ENCODE results near the gene CSMD2.

Gene CSMD2

DNA sequence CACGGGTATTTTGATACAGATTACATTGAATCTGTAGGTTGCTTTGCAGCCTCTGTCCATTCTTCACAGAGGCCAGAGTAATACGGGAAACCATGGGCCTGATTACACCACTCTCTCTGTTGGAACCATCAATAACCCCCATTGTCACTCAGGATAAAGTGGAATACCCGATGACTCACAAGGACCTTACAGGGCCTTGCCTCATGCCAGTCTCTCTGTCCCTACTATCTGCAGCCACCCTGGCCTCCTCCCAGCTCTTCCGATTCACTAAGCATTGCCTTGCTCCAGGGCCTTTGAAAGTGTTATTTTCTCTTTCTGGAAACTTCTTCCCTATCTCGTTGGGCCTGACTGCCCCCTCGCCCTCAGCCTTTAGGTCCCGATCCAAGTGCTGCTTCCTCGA is 239.4 kb downstream of the CSMD2 start:
- no peaks in the 10 kb centered on the region for H3K4me1 Mint-ChIP-seq (ENCODE audit: low read depth in 2 of 2)
- H3K27me3 Mint-ChIP-seq, result peaks cover 14 to 17% of the 10 kb centered on the region in 2 donors
- no peak for DNase-seq
- no peak overlapping the region for H3K4me3 Mint-ChIP-seq
- ATAC-seq (replicated peaks), result no peak
- no peaks in the 10 kb centered on the region for H3K36me3 Mint-ChIP-seq (ENCODE audit: insufficient read depth)
- no peaks in the 10 kb centered on the region for H3K9me3 Mint-ChIP-seq
- H3K27ac Mint-ChIP-seq, result no peak overlapping the region

DNA sequence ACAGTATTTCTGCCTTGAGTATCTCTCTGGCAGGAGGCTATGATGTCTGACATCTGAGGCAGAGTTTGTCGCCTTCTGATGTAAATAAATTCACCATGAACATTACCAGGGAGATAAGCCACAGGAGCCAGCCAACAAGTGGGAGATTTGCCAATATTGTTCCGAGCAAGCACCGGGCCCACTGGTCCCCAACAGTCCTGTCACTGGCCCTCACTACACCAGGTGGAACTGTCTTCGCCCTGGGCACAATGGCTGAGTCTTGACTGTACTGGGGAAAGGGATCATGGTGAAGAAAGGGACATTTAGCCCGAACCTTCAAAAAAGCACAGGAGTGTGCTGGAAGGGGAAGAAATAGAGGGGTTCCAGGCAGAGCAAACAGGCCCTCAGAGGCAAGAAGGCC is 243.7 kb downstream of the CSMD2 start:
- ATAC-seq (replicated peaks), result no peak
- Mint-ChIP-seq H3K9me3 (no peaks in the 10 kb centered on the region), H3K4me1 (ENCODE audit: low read depth in 2 of 2) (no peaks in the 10 kb centered on the region), H3K4me3 (no peak overlapping the region), H3K27ac (no peak overlapping the region), H3K36me3 (ENCODE audit: insufficient read depth) (no peaks in the 10 kb centered on the region), H3K27me3 (peaks cover 8 to 14% of the 10 kb centered on the region in 2 donors)
- DNase-seq, result no peak

DNA sequence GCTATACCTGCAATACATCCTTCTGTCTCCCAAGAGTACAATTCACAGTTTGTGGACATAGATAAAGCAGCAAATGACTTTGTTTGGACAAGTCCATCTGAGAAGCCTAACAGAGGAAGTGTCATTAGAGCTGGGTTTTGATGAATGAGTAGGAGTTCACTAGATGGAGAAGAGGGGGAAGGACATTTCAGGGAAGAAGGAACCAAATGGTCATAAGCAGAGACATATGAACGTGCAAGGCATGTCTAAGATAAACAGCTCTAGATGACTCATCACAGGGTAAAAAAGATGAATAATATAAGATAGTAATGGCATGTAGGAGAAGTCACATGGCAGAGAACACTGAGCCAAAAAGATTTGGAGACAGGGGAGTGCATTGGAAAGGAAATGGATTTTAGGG is 246.7 kb downstream of the CSMD2 start:
- peaks cover 20 to 32% of the 10 kb centered on the region in 2 donors for H3K27me3 Mint-ChIP-seq
- H3K9me3 Mint-ChIP-seq, result no peaks in the 10 kb centered on the region
- no peak overlapping the region for H3K4me3 Mint-ChIP-seq
- no peak overlapping the region for H3K27ac Mint-ChIP-seq
- no peaks in the 10 kb centered on the region for H3K4me1 Mint-ChIP-seq (ENCODE audit: low read depth in 2 of 2)
- no peak for DNase-seq
- no peak for ATAC-seq (replicated peaks)
- H3K36me3 Mint-ChIP-seq (ENCODE audit: insufficient read depth), result no peaks in the 10 kb centered on the region

DNA sequence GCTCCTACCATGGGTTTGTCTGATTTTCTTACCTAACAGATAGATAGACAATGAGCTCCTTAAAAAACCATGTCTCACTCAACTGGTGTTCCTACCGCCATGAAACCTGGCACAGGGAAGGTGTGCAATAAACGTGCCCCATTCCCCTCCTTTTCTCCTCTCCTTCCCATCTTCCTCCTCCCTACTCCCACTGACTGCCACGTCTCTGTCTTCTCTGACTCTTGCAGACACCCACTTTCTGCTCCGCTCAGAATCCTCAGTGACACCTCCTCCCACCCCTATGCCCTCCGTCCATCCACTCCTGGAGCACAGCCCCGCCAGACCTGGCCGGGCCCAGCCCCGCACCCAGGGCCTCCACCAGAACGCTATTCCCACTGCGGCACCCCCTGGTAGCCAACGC is 248.2 kb downstream of the CSMD2 start:
- no peak for ATAC-seq (replicated peaks)
- Mint-ChIP-seq H3K4me3 (no peak overlapping the region), H3K27me3 (peaks cover 25 to 48% of the 10 kb centered on the region in 2 donors), H3K4me1 (ENCODE audit: low read depth in 2 of 2) (no peaks in the 10 kb centered on the region), H3K36me3 (ENCODE audit: insufficient read depth) (no peaks in the 10 kb centered on the region), H3K9me3 (no peaks in the 10 kb centered on the region), H3K27ac (no peak overlapping the region)
- DNase-seq, result no peak

DNA sequence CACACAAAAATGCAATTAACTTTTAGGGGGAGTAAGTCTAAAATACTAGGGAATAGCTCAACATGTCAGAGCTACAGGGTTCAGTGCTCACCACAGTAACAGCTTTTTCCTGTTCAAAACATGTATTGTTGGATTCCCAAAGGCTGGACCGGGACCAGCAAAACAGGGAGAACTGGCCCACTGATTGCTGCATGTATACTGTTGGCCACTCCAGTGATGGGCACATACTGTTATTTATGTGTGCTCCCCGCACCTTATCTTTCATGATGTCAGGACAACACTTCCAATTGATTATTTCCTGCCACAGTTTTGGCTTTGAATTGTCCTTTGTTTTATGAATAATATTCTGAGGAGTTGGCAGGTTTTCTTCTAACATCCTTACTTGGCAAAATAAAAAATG is 250.5 kb downstream of the CSMD2 start:
- ATAC-seq (replicated peaks) (no peak), DNase-seq (no peak)
- peaks cover 41 to 62% of the 10 kb centered on the region in 2 donors for H3K27me3 Mint-ChIP-seq
- no peaks in the 10 kb centered on the region for H3K36me3 Mint-ChIP-seq (ENCODE audit: insufficient read depth)
- no peak overlapping the region for H3K4me3 Mint-ChIP-seq
- H3K27ac Mint-ChIP-seq, result no peak overlapping the region
- no peaks in the 10 kb centered on the region for H3K4me1 Mint-ChIP-seq (ENCODE audit: low read depth in 2 of 2)
- H3K9me3 Mint-ChIP-seq, result no peaks in the 10 kb centered on the region

DNA sequence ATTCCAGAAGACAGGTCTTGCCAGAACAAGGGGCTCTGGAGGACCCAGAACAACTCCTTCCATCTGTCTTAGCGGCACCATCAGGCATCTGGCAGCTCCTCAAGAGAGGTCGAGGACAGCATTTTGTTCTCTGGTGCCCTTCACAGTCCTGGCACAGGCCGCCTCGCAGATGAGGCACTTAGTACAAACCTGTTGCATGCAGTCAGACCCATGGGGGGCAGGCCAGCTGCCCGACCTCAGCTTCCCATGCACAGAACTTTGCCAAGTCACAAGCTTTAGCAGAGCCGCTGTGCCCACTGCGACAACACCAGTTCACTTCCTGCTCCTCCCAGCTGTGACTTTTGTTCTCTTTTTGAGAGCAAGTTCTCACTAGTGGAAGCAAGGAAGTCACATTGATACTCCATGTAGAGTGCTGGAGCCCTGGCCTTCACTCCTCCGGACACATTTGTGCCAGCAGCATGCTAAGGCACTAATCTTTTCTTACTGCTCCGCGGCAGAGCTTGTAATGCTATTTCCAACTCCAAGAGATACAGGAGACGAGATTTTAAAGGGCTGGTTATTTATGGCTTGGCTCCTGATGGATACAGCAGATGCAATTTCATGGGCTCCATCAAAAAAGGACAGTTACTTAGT is 256.6 kb downstream of the CSMD2 start:
- H3K27me3 Mint-ChIP-seq, result peaks cover 40 to 43% of the 10 kb centered on the region in 2 donors

DNA sequence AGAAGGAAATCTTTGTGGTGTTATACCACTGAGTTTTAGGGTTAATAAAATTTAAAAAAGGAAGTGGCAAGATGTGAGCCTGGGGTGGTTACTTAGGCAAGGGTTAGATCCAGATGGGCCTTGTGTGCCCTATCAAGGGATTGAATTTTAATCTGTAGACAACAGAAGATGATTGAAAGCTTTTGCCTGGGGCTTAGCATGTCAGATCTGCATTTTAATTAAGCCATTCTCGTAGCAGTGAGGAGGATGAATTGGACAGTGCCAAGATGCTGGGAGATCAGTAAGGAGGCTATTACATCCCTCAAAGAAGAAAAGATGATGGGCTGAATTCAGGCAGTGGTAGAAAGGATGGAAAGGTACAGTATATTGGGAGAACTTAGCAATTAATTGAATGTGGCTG is 258.9 kb downstream of the CSMD2 start:
- peaks cover 21 to 28% of the 10 kb centered on the region in 2 donors for H3K27me3 Mint-ChIP-seq
- no peaks in the 10 kb centered on the region for H3K4me1 Mint-ChIP-seq (ENCODE audit: low read depth in 2 of 2)
- no peak for DNase-seq
- H3K9me3 Mint-ChIP-seq, result peaks cover 0 to 5% of the 10 kb centered on the region in 2 donors
- H3K27ac Mint-ChIP-seq, result no peak overlapping the region
- no peak for ATAC-seq (replicated peaks)
- no peak overlapping the region for H3K4me3 Mint-ChIP-seq
- no peaks in the 10 kb centered on the region for H3K36me3 Mint-ChIP-seq (ENCODE audit: insufficient read depth)

More for the DNA sequence above, 256.6 kb downstream of the CSMD2 start:
- no peaks in the 10 kb centered on the region for H3K4me1 Mint-ChIP-seq (ENCODE audit: low read depth in 2 of 2)
- DNase-seq (no peak), ATAC-seq (replicated peaks) (no peak)
- no peak overlapping the region for H3K4me3 Mint-ChIP-seq
- no peak overlapping the region for H3K27ac Mint-ChIP-seq
- H3K9me3 Mint-ChIP-seq, result peaks cover 0 to 5% of the 10 kb centered on the region in 2 donors
- no peaks in the 10 kb centered on the region for H3K36me3 Mint-ChIP-seq (ENCODE audit: insufficient read depth)

DNA sequence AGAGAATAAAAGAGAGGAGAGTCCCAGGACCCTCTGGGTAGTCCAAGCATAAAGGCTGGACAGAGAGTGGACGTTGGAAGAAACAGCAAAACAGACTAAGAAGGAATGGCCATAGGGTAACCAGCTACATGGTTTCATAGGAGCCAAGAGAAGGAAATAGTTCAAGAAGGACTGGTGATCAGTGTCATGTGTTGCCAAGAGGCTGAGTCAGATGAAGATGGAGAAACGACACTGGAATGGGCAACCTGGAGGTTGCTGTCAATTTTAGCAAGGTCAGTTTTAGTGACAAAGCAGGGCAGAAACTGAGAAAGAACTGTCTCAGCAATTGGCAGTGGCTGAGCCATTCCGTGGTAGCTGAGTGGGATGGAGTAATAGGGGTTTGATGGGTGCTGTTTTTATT is 259.8 kb downstream of the CSMD2 start:
- Mint-ChIP-seq H3K4me3 (no peak overlapping the region), H3K36me3 (ENCODE audit: insufficient read depth) (no peaks in the 10 kb centered on the region), H3K4me1 (ENCODE audit: low read depth in 2 of 2) (no peaks in the 10 kb centered on the region), H3K9me3 (peaks cover 0 to 5% of the 10 kb centered on the region in 2 donors), H3K27me3 (peaks cover 20 to 24% of the 10 kb centered on the region in 2 donors), H3K27ac (no peak overlapping the region)
- DNase-seq (no peak), ATAC-seq (replicated peaks) (no peak)

DNA sequence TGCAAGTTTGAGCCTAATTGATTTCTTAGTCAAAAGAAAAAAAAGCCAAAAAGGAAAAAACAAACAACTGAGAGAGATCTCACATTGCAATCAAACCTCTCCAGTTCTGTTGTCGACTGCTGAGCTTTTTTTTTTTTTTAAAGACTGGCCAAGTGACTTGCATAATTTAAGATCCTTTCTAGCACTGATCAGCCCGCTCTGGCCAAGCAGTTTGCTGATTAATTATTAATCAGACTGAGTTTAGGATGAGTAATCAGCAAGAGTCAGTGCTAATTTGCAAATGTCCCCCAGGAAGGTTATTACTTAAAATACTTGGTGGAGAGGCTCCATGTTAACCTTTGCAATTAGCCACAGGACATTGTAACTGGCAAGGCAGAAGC is 261.8 kb downstream of the CSMD2 start:
- H3K4me3 Mint-ChIP-seq, result no peak overlapping the region
- peaks cover 0 to 5% of the 10 kb centered on the region in 2 donors for H3K9me3 Mint-ChIP-seq
- H3K4me1 Mint-ChIP-seq (ENCODE audit: low read depth in 2 of 2), result no peaks in the 10 kb centered on the region
- no peak for DNase-seq
- H3K27ac Mint-ChIP-seq, result no peak overlapping the region
- no peak for ATAC-seq (replicated peaks)
- H3K36me3 Mint-ChIP-seq (ENCODE audit: insufficient read depth), result no peaks in the 10 kb centered on the region
- H3K27me3 Mint-ChIP-seq, result peaks cover 11 to 19% of the 10 kb centered on the region in 2 donors

DNA sequence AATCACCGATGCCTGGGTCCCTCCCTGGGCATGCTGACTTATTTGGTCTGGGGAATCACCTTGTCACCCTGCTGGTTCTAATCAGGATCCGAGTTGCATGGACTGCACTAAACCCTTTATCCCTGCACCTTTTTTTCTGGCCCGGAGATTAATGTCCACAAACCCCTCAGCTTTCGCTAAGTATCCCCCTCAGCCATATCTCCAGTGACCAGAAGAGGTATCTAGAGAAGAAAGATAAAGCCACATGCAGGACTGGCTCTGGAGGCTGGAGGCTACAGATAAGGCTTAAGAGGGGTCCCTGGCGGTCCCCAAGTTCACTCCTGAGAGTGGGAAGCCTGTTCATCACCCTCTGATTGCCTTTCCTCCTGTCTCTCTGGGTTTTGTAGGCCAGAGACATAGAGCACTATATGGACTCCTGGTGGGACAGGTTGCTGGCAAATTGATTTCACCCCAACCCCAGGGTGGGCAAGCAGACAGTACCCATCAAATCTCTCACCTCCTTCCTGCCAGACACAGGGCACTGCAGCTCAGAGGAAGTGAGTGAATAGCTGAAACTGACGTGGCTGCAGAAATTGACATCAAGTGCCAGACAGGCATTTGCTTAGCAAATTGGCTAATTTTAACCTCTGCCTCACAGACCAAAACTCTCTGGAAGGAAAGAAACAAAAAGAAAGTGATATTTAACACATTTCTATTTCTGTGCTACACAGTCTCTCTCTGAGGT is 262.4 kb downstream of the CSMD2 start:
- H3K27ac Mint-ChIP-seq, result no peak overlapping the region
- H3K27me3 Mint-ChIP-seq, result peaks cover 11 to 23% of the 10 kb centered on the region in 2 donors
- no peaks in the 10 kb centered on the region for H3K36me3 Mint-ChIP-seq (ENCODE audit: insufficient read depth)
- ATAC-seq (replicated peaks), result no peak
- no peak overlapping the region for H3K4me3 Mint-ChIP-seq
- H3K4me1 Mint-ChIP-seq (ENCODE audit: low read depth in 2 of 2), result no peaks in the 10 kb centered on the region
- no peak for DNase-seq
- H3K9me3 Mint-ChIP-seq, result peaks cover 0 to 5% of the 10 kb centered on the region in 2 donors

DNA sequence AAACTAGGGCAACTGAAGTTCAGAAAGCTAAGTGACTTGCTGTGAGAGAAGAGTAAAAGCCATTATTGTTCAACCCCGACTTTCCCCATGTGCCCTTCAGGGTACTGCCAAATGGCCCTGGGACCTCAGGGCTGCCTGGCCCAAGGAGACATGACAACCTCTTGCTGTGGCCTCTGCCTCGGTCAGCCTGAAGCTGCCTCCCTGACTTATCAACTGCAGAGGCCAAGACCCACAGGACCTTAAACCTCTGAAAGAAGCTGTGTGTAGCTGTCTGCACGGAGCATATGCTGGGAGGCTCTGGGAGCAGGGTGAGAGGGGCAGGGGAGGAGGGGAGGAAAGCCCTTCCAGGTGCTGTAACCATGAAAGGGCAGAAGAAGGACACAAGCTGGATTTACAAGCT is 265.3 kb downstream of the CSMD2 start:
- ATAC-seq (replicated peaks) (no peak), DNase-seq (no peak)
- Mint-ChIP-seq H3K27me3 (peaks cover 23 to 27% of the 10 kb centered on the region in 2 donors), H3K27ac (no peak overlapping the region), H3K9me3 (no peaks in the 10 kb centered on the region), H3K36me3 (ENCODE audit: insufficient read depth) (no peaks in the 10 kb centered on the region), H3K4me1 (ENCODE audit: low read depth in 2 of 2) (no peaks in the 10 kb centered on the region), H3K4me3 (no peak overlapping the region)

DNA sequence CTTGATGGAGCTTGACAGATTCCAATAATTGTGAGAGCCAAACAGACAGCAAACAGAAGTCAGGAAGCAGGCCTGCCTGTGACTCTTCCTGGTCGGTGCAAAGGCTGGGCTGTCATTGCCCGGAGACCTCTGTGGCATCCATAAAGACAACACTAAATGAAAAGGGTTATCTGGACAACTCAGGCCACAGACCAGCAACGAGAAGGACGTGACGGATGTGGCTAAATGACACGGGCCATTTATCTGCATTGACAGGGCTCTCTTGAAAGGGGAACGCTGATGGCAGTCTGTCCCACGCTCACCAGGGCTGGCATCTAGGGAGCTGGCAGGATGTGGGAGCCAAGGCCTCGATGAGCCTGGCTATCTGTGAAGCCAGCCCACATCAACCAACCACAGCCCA is 266.1 kb downstream of the CSMD2 start:
- Mint-ChIP-seq H3K4me1 (ENCODE audit: low read depth in 2 of 2) (no peaks in the 10 kb centered on the region), H3K9me3 (no peaks in the 10 kb centered on the region), H3K4me3 (no peak overlapping the region), H3K27me3 (peaks cover 30 to 33% of the 10 kb centered on the region in 2 donors), H3K36me3 (ENCODE audit: insufficient read depth) (no peaks in the 10 kb centered on the region), H3K27ac (no peak overlapping the region)
- DNase-seq (no peak), ATAC-seq (replicated peaks) (no peak)

DNA sequence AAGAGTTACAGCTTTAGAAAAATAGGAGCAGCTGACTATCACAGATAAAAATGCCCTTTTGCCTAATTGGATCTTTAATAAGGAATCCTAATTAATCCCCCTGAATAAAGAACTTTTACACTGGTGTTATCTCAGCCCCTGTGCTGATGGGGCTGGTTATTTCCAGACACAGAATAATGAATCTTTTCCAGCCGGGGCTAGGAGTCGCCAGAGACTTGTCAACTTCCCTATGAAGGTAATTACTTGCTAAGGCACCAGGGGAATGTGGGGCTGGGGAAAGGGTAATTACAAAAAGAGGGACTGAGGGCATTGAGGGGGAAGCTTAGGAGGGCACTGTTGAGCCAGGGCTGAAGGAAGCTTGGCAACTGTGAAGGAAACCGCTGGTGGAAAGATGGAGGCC is 266.6 kb downstream of the CSMD2 start:
- H3K36me3 Mint-ChIP-seq (ENCODE audit: insufficient read depth), result no peaks in the 10 kb centered on the region
- no peak overlapping the region for H3K27ac Mint-ChIP-seq
- no peak overlapping the region for H3K4me3 Mint-ChIP-seq
- no peaks in the 10 kb centered on the region for H3K4me1 Mint-ChIP-seq (ENCODE audit: low read depth in 2 of 2)
- no peaks in the 10 kb centered on the region for H3K9me3 Mint-ChIP-seq
- ATAC-seq (replicated peaks) (no peak), DNase-seq (no peak)
- peaks cover 30 to 33% of the 10 kb centered on the region in 2 donors for H3K27me3 Mint-ChIP-seq

DNA sequence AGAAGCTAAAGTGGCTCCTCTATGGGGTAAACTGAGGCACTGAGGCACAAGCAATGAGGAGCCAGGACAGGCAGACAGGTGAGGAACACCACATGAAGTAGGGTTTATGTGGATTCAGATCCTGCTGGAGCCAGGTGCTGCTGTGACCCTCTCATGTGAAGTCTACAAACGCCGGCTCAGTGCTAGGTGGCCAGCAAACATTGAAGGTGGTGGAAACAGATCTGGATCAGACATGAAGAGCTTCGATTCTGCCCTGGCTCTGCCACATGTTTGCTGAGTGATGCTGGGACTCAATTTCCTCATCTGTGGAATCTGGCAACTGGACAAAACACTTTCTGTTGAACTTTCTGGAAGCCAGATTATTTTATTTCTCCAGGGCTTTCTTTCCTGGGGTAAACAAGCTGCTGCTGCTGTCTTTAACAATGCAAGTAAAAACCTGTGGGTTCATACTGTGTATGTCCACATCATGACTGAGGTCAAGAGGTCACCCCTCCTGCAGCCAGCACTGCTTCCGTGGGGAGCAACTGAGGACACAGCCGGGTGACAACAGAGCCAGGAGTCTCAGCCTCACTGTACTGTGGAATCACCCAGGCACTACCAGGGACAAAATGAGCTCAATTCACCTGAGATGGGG is 267.8 kb downstream of the CSMD2 start:
- DNase-seq, result no peak
- ATAC-seq (replicated peaks), result no peak
- Mint-ChIP-seq H3K36me3 (ENCODE audit: insufficient read depth) (no peaks in the 10 kb centered on the region), H3K27ac (no peak overlapping the region), H3K9me3 (no peaks in the 10 kb centered on the region), H3K27me3 (peaks cover 30 to 33% of the 10 kb centered on the region in 2 donors), H3K4me1 (ENCODE audit: low read depth in 2 of 2) (no peaks in the 10 kb centered on the region), H3K4me3 (no peak overlapping the region)

Data from effector memory CD8-positive, alpha-beta T cell (primary cell).